Epithelial cell of umbilical artery (primary cell): ENCODE results near the gene NR3C2. TPM values are rescaled to one million over a fixed set of nuclear protein-coding genes. Genes with fewer than 3 reads are reported as not detected.

Experiments
- total RNA-seq: library from RNA; depleted of rRNA; stranded (reverse); fragments of >200 nt; gene quantifications from 2 replicates; pipeline ENCODE4 v1.2.3, GENCODE V29; 2014

The NR3C2 gene
- total RNA-seq = 4.1 and 4.2 TPM in 2 replicates

GRCh38 chr4:148441986-148442831, at the start of gene NR3C2:
Gene NR3C2 (minus strand): TSS chr4:148442414.

